GM23248 (cell line): Measurements from ENCODE around the gene C17orf78.

Experiments
- EZH2 ChIP-seq: fragments of 200-600 bp; sonication (generic); IDR thresholded peaks from 2 replicates; pipeline ENCODE4 v1.6.1; 2018; ENCODE audit warnings: antibody characterized with exemption, mild to moderate bottlenecking; ENCODE audit not compliant: insufficient read depth, poor library complexity, severe bottlenecking
- EZH2phosphoT487 ChIP-seq: fragments of 200-600 bp; sonication (generic); IDR thresholded peaks from 2 replicates; pipeline ENCODE4 v1.6.1; 2018; ENCODE audit warnings: antibody characterized with exemption, moderate library complexity, mild to moderate bottlenecking, low read depth; ENCODE audit not compliant: insufficient read depth

GRCh38 chr17:37358830-37359681, 16.7 kb upstream of the C17orf78 start:
- TF ChIP-seq EZH2phosphoT487 (no peak), EZH2 (no peak)
